MM.1S (cell line): Measurements from ENCODE around the gene CHST7.
A peak's percentile ranks its signal among the peaks of the same experiment; 100 is the strongest.

Experiments used
- DNase-seq: peaks from one replicate; pipeline ENCODE4 v3.0.0-alpha.2; 2015
- H2AFZ ChIP-seq: fragments of 300-600 bp; sonication (generic); 2 replicates; pipeline ENCODE4 v1.6.0; 2016; ENCODE audit warnings: antibody characterized with exemption, low read length
- H3F3A ChIP-seq: fragments of 300-600 bp; sonication (generic); 2 replicates; pipeline ENCODE4 v1.6.1; 2016; ENCODE audit warnings: mild to moderate bottlenecking, antibody characterized with exemption, low read length, moderate library complexity, mixed read lengths; ENCODE audit not compliant: insufficient read depth
- H3K27ac ChIP-seq: fragments of 300-600 bp; sonication (generic); 2 replicates; pipeline ENCODE4 v1.5.1; 2016; ENCODE audit warnings: mild to moderate bottlenecking, low read length
- H3K27me3 ChIP-seq: fragments of 300-600 bp; sonication (generic); replicated peaks from 2 replicates; pipeline ENCODE4 v1.6.0; 2016; ENCODE audit warnings: low read length; ENCODE audit not compliant: insufficient read depth
- H3K36me3 ChIP-seq: fragments of 300-600 bp; sonication (generic); replicated peaks from 2 replicates; pipeline ENCODE4 v1.6.1; 2016; ENCODE audit warnings: mild to moderate bottlenecking, low read length, mixed read lengths; ENCODE audit not compliant: insufficient read depth
- H3K4me1 ChIP-seq: fragments of 300-600 bp; sonication (generic); 2 replicates; pipeline ENCODE4 v1.6.1; 2016; ENCODE audit warnings: low read length, mixed read lengths
- H3K4me2 ChIP-seq: fragments of 300-600 bp; sonication (generic); 2 replicates; pipeline ENCODE4 v1.6.0; 2016; ENCODE audit warnings: low read depth, low read length
- H3K4me3 ChIP-seq: fragments of 300-600 bp; sonication (generic); 2 replicates; pipeline ENCODE4 v1.5.1; 2016; ENCODE audit warnings: low read length, mixed read lengths
- H3K79me2 ChIP-seq: fragments of 300-600 bp; sonication (generic); 2 replicates; pipeline ENCODE4 v1.6.1; 2016; ENCODE audit warnings: mixed run types, low read length, mixed read lengths
- H3K9ac ChIP-seq: fragments of 300-600 bp; sonication (generic); 2 replicates; pipeline ENCODE4 v1.6.1; 2016; ENCODE audit warnings: low read length, mixed read lengths
- H3K9me2 ChIP-seq: fragments of 300-600 bp; sonication (generic); replicated peaks from 2 replicates; pipeline ENCODE4 v1.6.1; 2016; ENCODE audit warnings: mild to moderate bottlenecking, low read length, mixed read lengths; ENCODE audit not compliant: insufficient read depth
- H3K9me3 ChIP-seq: fragments of 300-600 bp; sonication (generic); replicated peaks from 2 replicates; pipeline ENCODE4 v1.6.1; 2016; ENCODE audit warnings: mild to moderate bottlenecking, low read length, mixed read lengths; ENCODE audit not compliant: insufficient read depth
- H4K20me1 ChIP-seq: fragments of 300-600 bp; sonication (generic); 2 replicates; pipeline ENCODE4 v1.6.1; 2016; ENCODE audit warnings: mild to moderate bottlenecking, low read length, moderate library complexity, mixed read lengths; ENCODE audit not compliant: insufficient read depth
- EZH2 ChIP-seq: fragments of 300-600 bp; sonication (generic); optimal IDR thresholded peaks from 2 replicates; pipeline ENCODE3; 2017; ENCODE audit warnings: low read depth, mild to moderate bottlenecking, antibody characterized with exemption, low read length, mixed read lengths
- EZH2phosphoT487 ChIP-seq: fragments of 300-600 bp; sonication (generic); IDR thresholded peaks from 2 replicates; pipeline ENCODE4 v1.6.1; 2018; ENCODE audit warnings: antibody characterized with exemption, low read length
- TF ChIP-seq, protein P1 (sequence below): fragments of 300-600 bp; sonication (generic); IDR thresholded peaks from 2 replicates; pipeline ENCODE4 v1.5.1; 2016; ENCODE audit warnings: antibody characterized with exemption, low read length, mixed read lengths

The CHST7 gene

DNA sequence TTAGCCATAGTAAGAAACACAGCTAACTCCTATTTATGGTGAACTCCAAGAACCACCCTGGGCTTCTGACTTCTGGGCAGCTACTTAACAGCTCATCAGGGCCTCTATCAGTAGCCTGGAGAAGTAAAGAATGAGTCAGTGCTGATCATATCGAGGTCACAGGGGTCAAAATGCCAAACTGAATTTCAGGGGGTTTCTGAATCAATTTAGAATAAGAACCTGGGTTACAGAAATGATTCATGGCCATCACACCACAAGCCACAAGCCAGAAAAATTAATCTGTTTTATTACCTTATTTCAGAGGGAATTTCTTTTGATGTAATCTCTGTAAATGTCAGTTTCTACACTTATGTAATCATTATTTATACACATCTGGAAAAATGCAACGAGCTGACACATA, 64.4 kb downstream of the CHST7 start:
- Histone ChIP-seq H3K9me2 (no peaks in the 10 kb centered on the region), H4K20me1 (no peaks in the 10 kb centered on the region), H3F3A (no peaks in the 10 kb centered on the region), H3K9me3 (no peaks in the 10 kb centered on the region), H3K4me2 (no peak overlapping the region), H3K4me3 (no peak overlapping the region), H3K27ac (no peak overlapping the region), H3K36me3 (no peaks in the 10 kb centered on the region), H3K79me2 (no peaks in the 10 kb centered on the region), H3K9ac (no peak overlapping the region), H3K4me1 (peaks cover 3% of the 10 kb centered on the region; the same call in 1 of the 2 replicates), H2AFZ (no peak overlapping the region), H3K27me3 (no peaks in the 10 kb centered on the region)
- TF ChIP-seq EZH2 (no peak), EZH2phosphoT487 (no peak)
- TF ChIP-seq, protein P1, sequence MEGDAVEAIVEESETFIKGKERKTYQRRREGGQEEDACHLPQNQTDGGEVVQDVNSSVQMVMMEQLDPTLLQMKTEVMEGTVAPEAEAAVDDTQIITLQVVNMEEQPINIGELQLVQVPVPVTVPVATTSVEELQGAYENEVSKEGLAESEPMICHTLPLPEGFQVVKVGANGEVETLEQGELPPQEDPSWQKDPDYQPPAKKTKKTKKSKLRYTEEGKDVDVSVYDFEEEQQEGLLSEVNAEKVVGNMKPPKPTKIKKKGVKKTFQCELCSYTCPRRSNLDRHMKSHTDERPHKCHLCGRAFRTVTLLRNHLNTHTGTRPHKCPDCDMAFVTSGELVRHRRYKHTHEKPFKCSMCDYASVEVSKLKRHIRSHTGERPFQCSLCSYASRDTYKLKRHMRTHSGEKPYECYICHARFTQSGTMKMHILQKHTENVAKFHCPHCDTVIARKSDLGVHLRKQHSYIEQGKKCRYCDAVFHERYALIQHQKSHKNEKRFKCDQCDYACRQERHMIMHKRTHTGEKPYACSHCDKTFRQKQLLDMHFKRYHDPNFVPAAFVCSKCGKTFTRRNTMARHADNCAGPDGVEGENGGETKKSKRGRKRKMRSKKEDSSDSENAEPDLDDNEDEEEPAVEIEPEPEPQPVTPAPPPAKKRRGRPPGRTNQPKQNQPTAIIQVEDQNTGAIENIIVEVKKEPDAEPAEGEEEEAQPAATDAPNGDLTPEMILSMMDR, result no peak
- no peak for DNase-seq

DNA sequence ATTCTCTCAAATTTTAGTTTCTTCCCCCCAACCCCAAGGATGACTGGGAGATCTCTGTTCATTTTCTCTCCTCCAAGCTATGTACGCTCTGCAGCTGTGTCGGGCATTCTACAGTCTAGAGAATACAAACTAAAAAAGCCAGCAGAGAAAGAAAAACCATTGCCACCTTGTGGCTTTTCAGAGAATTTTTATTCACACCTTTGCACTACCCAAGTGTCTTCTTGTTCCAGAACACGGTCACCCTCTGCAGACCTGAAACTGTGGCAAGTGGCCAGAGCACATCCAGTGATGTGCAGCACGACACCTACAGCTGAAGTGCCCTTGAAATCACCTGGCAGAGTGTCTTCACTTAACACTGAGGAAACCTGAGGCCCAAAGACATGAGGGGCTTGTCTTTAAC, 68.6 kb downstream of the CHST7 start:
- Histone ChIP-seq H3K36me3 (no peaks in the 10 kb centered on the region), H4K20me1 (no peaks in the 10 kb centered on the region), H3K4me3 (no peak overlapping the region), H3K27ac (no peak overlapping the region), H3K9me3 (no peaks in the 10 kb centered on the region), H3K4me2 (no peak overlapping the region), H3K9ac (no peak overlapping the region), H3K4me1 (peaks cover 3% of the 10 kb centered on the region; the same call in 1 of the 2 replicates), H2AFZ (no peak overlapping the region), H3K27me3 (no peaks in the 10 kb centered on the region), H3F3A (no peaks in the 10 kb centered on the region), H3K79me2 (no peaks in the 10 kb centered on the region), H3K9me2 (no peaks in the 10 kb centered on the region)
- TF ChIP-seq, protein P1, result peak; percentile 48
- TF ChIP-seq EZH2phosphoT487 (no peak), EZH2 (no peak)
- peak; percentile 53 for DNase-seq

DNA sequence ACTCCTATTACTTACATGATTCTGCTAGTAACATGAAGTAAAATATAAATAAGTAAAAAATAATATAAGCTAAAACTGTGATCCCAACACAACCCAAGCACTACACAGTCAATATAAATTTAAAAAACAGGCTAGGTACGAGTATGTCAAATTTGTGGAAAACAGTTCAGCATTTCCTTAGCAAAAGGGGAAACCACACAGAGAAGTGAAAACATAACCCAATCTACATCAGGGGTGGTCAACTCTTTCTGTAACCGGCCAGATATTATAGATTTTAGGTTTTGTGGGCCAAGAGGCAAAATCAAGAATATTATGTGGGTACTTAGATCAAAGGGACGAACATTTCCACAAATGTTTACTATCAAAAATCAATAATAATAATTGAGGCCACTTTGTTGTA, 70.1 kb downstream of the CHST7 start:
- TF ChIP-seq, protein P1, result no peak
- TF ChIP-seq EZH2 (no peak), EZH2phosphoT487 (no peak)
- Histone ChIP-seq H3K27me3 (no peaks in the 10 kb centered on the region), H3K4me3 (no peak overlapping the region), H3K36me3 (no peaks in the 10 kb centered on the region), H3K4me1 (peaks cover 3% of the 10 kb centered on the region; the same call in 1 of the 2 replicates), H3F3A (no peaks in the 10 kb centered on the region), H3K9me2 (no peaks in the 10 kb centered on the region), H3K4me2 (no peak overlapping the region), H2AFZ (no peak overlapping the region), H3K27ac (no peak overlapping the region), H4K20me1 (no peaks in the 10 kb centered on the region), H3K9me3 (no peaks in the 10 kb centered on the region), H3K9ac (no peak overlapping the region), H3K79me2 (no peaks in the 10 kb centered on the region)
- DNase-seq, result no peak
